Thoracic aorta (tissue), 2 donors: ENCODE measurements around the gene SASH3. TPM values are rescaled to one million over a fixed set of nuclear protein-coding genes. Genes with fewer than 3 reads are reported as not detected.

ENCODE experiments used
- ATAC-seq: fragments of 150-250 bp; one replicate; pipeline ENCODE4 v1.8.0; 2017; ENCODE audit warnings: low read depth; ENCODE audit not compliant: insufficient number of reproducible peaks, low FRiP score
- DNase-seq: peaks from one replicate; pipeline ENCODE4 v3.0.0-alpha.2; 2020; ENCODE audit warnings: low spot score
- H3K27ac ChIP-seq, 2 donors: fragments of 200-600 bp; sonication (generic); 1 replicate in 1 of 2; 2 replicates in 1 of 2; pipeline ENCODE4 v1.5.1; 2016; ENCODE audit warnings: mild to moderate bottlenecking in 2 of 2, moderate library complexity in 2 of 2
- H3K27me3 ChIP-seq: fragments of 200-600 bp; sonication (generic); replicated peaks from 2 replicates; pipeline ENCODE4 v1.6.0; 2016; ENCODE audit warnings: mild to moderate bottlenecking; ENCODE audit not compliant: insufficient read depth
- H3K36me3 ChIP-seq: fragments of 200-600 bp; sonication (generic); one replicate; pipeline ENCODE4 v1.5.1; 2016
- H3K4me1 ChIP-seq, 2 donors: fragments of 200-600 bp; sonication (generic); 1 replicate in 1 of 2; 2 replicates in 1 of 2; pipeline versions ENCODE4 v1.5.1 to v1.6.0; 2016; ENCODE audit warnings: low read depth in 2 of 2, mild to moderate bottlenecking in 1 of 2; ENCODE audit not compliant: control insufficient read depth in 1 of 2
- H3K4me3 ChIP-seq: fragments of 200-600 bp; sonication (generic); 2 replicates; pipeline ENCODE4 v1.5.1; 2016; ENCODE audit warnings: mild to moderate bottlenecking
- H3K9me3 ChIP-seq: fragments of 200-600 bp; sonication (generic); 2 replicates; pipeline ENCODE4 v1.5.1; 2016
- total RNA-seq, 2 donors: library from RNA; depleted of rRNA; stranded (reverse); fragments of >200 nt; gene quantifications; one replicate each; pipeline versions ENCODE4 v1.1.0 to v1.2.3, GENCODE V29; 2016
- TF ChIP-seq, protein P1 (sequence below): fragments of 200-600 bp; sonication (generic); IDR thresholded peaks from one replicate; pipeline ENCODE4 v1.5.1; 2019; ENCODE audit warnings: antibody characterized with exemption

SASH3 gene
- total RNA-seq, 2 donors from 2014 or later: 12.4 to 16.2 TPM

- ATAC-seq (no peak), DNase-seq (no peak)
- TF ChIP-seq, protein P1, sequence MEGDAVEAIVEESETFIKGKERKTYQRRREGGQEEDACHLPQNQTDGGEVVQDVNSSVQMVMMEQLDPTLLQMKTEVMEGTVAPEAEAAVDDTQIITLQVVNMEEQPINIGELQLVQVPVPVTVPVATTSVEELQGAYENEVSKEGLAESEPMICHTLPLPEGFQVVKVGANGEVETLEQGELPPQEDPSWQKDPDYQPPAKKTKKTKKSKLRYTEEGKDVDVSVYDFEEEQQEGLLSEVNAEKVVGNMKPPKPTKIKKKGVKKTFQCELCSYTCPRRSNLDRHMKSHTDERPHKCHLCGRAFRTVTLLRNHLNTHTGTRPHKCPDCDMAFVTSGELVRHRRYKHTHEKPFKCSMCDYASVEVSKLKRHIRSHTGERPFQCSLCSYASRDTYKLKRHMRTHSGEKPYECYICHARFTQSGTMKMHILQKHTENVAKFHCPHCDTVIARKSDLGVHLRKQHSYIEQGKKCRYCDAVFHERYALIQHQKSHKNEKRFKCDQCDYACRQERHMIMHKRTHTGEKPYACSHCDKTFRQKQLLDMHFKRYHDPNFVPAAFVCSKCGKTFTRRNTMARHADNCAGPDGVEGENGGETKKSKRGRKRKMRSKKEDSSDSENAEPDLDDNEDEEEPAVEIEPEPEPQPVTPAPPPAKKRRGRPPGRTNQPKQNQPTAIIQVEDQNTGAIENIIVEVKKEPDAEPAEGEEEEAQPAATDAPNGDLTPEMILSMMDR: no peak
- H3K27me3 ChIP-seq: no peaks in the 10 kb centered on the region
- H3K9me3 ChIP-seq: no peaks in the 10 kb centered on the region
- H3K27ac ChIP-seq: no peak overlapping the region
- no peaks in the 10 kb centered on the region for H3K4me1 ChIP-seq
- no peaks in the 10 kb centered on the region for H3K36me3 ChIP-seq
- H3K4me3 ChIP-seq: no peak overlapping the region
These were observed 4.6 kb downstream of the SASH3 start for GRCh38 chrX:129784371-129784770.

- Histone ChIP-seq H3K4me1 (no peaks in the 10 kb centered on the region), H3K36me3 (no peaks in the 10 kb centered on the region), H3K4me3 (no peak overlapping the region), H3K27me3 (no peaks in the 10 kb centered on the region), H3K9me3 (no peaks in the 10 kb centered on the region), H3K27ac (no peak overlapping the region)
- TF ChIP-seq, protein P1: no peak
- DNase-seq (no peak), ATAC-seq (no peak)
These were observed 5.6 kb downstream of the SASH3 start for GRCh38 chrX:129785160-129785947.

- Histone ChIP-seq H3K9me3 (no peaks in the 10 kb centered on the region), H3K4me1 (no peaks in the 10 kb centered on the region), H3K27me3 (no peaks in the 10 kb centered on the region), H3K4me3 (no peak overlapping the region), H3K36me3 (no peaks in the 10 kb centered on the region), H3K27ac (no peak overlapping the region)
- DNase-seq (no peak), ATAC-seq (no peak)
- TF ChIP-seq, protein P1: no peak
These were observed 6.5 kb downstream of the SASH3 start for GRCh38 chrX:129786210-129786651.

DNA sequence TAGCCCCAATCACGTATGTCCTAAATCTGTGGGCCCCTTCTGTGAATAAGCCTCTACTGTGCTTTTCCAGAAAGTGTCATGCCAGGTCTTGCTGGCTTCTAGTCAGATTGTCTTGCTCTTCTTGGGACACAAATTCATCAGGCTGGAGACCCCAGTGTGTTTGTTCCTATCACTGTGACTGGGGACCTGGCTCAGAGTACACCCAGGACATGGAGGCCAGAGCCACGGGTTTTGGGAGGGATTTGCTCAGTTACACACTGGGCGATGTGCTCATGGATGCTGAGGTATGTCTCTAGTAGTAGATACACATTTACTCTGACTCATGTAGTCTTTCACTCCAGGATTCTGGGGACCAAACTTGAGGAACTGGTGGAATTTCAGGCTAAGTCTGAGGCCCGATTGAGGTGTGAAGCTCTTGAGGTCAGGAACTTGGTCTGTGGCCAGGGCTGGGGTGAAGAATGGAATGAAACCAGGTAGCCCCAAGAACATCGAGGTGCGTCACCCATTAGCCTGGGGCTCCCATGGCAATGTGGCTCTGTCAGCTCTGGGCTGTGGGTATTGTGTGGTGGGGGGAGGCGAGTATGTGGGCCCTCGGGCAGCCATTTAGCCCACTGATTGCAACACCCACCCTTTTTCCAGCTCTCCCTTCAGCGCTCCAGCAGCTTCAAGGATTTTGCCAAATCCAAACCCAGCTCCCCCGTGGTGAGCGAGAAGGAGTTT, 7.7 kb downstream of the SASH3 start:
- TF ChIP-seq, protein P1: no peak
- DNase-seq (no peak), ATAC-seq (no peak)
- H3K9me3 ChIP-seq: no peaks in the 10 kb centered on the region
- H3K27ac ChIP-seq: no peak overlapping the region
- no peaks in the 10 kb centered on the region for H3K4me1 ChIP-seq
- no peaks in the 10 kb centered on the region for H3K36me3 ChIP-seq
- H3K27me3 ChIP-seq: no peaks in the 10 kb centered on the region
- no peak overlapping the region for H3K4me3 ChIP-seq

DNA sequence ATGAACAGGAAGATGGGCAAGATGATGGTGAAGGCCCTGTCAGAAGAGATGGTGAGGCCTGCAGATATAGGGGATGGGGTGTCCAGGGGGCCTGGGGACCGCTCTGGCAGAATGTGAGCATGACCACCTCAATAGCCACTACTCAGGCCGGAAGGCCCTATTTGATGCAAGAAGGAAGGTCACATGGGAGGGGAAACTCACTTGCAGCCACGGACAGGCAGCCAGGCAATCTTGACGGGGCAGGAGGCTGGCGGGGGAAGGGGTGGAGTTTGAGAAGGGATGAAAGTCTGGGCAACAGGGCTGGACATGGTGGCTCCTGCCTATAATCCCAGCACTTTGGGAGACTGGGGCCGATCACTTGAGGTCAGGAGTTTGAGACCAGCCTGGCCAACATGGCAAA, 8.8 kb downstream of the SASH3 start:
- TF ChIP-seq, protein P1: no peak
- Histone ChIP-seq H3K4me3 (no peak overlapping the region), H3K9me3 (no peaks in the 10 kb centered on the region), H3K27ac (no peak overlapping the region), H3K36me3 (no peaks in the 10 kb centered on the region), H3K27me3 (no peaks in the 10 kb centered on the region), H3K4me1 (no peaks in the 10 kb centered on the region)
- no peak for ATAC-seq
- no peak for DNase-seq
